ENCODE measurements around the gene ITPR1. TPM values are rescaled to one million over a fixed set of nuclear protein-coding genes. Genes with fewer than 3 reads are reported as not detected.

Gene ITPR1
- total and polyA plus RNA-seq, 2 of the 4 experiments (the other 2 are of a cell fraction): 1.8 to 5.7 TPM

GRCh38 chr3:4839278-4839677, 346.1 kb downstream of the ITPR1 start:
- Histone ChIP-seq H2AFZ (replicated peaks; ENCODE audit: low read length, poor library complexity) (no peak overlapping the region), H3K4me3 (ENCODE audit: insufficient read depth, low read depth, low read length) (no peak overlapping the region), H3K4ac (ENCODE audit: low read depth, low read length) (no peak overlapping the region), H3K9me1 (ENCODE audit: insufficient read depth, low read length) (peaks cover 8% of the 10 kb centered on the region; the same call in 1 of the 2 replicates), H3K56ac (ENCODE audit: extremely low read depth, insufficient read depth, low read length) (no peak overlapping the region), H2AK9ac (replicated peaks; ENCODE audit: low read depth, low read length, poor library complexity) (no peak overlapping the region), H3K18ac (ENCODE audit: low read depth, low read length) (no peak overlapping the region), H4K5ac (ENCODE audit: low read depth, low read length) (no peak overlapping the region; the same call in 1 of the 2 replicates), H3K4me2 (ENCODE audit: low read depth, low read length) (no peak overlapping the region), H2BK20ac (ENCODE audit: low read depth, low read length) (no peak overlapping the region), H3K27me3 (ENCODE audit: control insufficient read depth, insufficient read depth, low read length) (no peaks in the 10 kb centered on the region), H2BK5ac (ENCODE audit: low read depth, low read length, poor library complexity, severe bottlenecking) (no peak overlapping the region), H3K9ac (ENCODE audit: low read depth, low read length) (no peak overlapping the region), H3K79me1 (ENCODE audit: low read depth in 1 of 2, low read length in 2 of 2) (no peaks in the 10 kb centered on the region), H2BK15ac (ENCODE audit: low read depth, low read length) (no peak overlapping the region), H3K23ac (ENCODE audit: low read depth, low read length) (no peak overlapping the region), H4K20me1 (ENCODE audit: insufficient read depth, low read length) (no peaks in the 10 kb centered on the region), H4K91ac (ENCODE audit: insufficient read depth, low read depth, low read length) (no peak overlapping the region), H4K8ac (ENCODE audit: low read depth in 2 of 2, low read length in 2 of 2) (no peak overlapping the region), H3K4me1 (ENCODE audit: control insufficient read depth, insufficient read depth, low read length) (peaks cover 6% of the 10 kb centered on the region), H2AK5ac (ENCODE audit: low read depth, low read length) (no peak overlapping the region), H3K9me3 (ENCODE audit: control insufficient read depth, insufficient read depth, low read length) (no peaks in the 10 kb centered on the region), H3K27ac (ENCODE audit: insufficient read depth, low read length) (no peak overlapping the region), H2BK120ac (ENCODE audit: low read depth, low read length) (no peak overlapping the region), H3K14ac (replicated peaks; ENCODE audit: low read depth, low read length) (no peak overlapping the region), H3K36me3 (ENCODE audit: control insufficient read depth, insufficient read depth, low read length) (no peaks in the 10 kb centered on the region)
- TF ChIP-seq CTCF (conservative IDR thresholded peaks at IDR 0.05; ENCODE audit: low read depth, low read length): no peak
- no peak for TF ChIP-seq USF2 (IDR thresholded peaks at IDR 0.05; ENCODE audit: low read depth, low read length)
- TF ChIP-seq NFE2L2 (IDR thresholded peaks at IDR 0.05; ENCODE audit: low read depth, low read length): no peak
- TF ChIP-seq MAFK (IDR thresholded peaks at IDR 0.05; ENCODE audit: low read depth, low read length): no peak
- TF ChIP-seq RAD21 (IDR thresholded peaks at IDR 0.05; ENCODE audit: low read length): no peak
- no peak for TF ChIP-seq RFX5 (IDR thresholded peaks at IDR 0.05; ENCODE audit: low read depth, low read length)
- no peak for TF ChIP-seq RCOR1 (IDR thresholded peaks at IDR 0.05; ENCODE audit: insufficient replicate concordance, low read length)
- no peak for TF ChIP-seq BHLHE40 (IDR thresholded peaks at IDR 0.05; ENCODE audit: low read depth, low read length)
- TF ChIP-seq FOS (IDR thresholded peaks at IDR 0.05; ENCODE audit: low read depth, low read length): no peak
- no peak for TF ChIP-seq CEBPB (IDR thresholded peaks at IDR 0.05; ENCODE audit: low read depth, low read length)
- TF ChIP-seq POLR2A (IDR thresholded peaks at IDR 0.05; ENCODE audit: low read depth, low read length): no peak
- TF ChIP-seq MAZ (IDR thresholded peaks at IDR 0.05; ENCODE audit: borderline replicate concordance, low read depth, low read length): no peak
- TF ChIP-seq, protein P1, sequence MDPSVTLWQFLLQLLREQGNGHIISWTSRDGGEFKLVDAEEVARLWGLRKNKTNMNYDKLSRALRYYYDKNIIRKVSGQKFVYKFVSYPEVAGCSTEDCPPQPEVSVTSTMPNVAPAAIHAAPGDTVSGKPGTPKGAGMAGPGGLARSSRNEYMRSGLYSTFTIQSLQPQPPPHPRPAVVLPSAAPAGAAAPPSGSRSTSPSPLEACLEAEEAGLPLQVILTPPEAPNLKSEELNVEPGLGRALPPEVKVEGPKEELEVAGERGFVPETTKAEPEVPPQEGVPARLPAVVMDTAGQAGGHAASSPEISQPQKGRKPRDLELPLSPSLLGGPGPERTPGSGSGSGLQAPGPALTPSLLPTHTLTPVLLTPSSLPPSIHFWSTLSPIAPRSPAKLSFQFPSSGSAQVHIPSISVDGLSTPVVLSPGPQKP (IDR thresholded peaks at IDR 0.05; ENCODE audit: borderline replicate concordance, low read depth, low read length): no peak
- BruUV-seq (replicated peaks): no TSS peak
- dilution Hi-C loops (cut with HindIII; ENCODE audit: low sequenced_read_pairs, unreplicated experiment) (no loop called here), in situ Hi-C loops (cut with MboI; ENCODE audit: low sequenced_read_pairs) (loop anchor here (10.0 kb wide), 1 partner anchor 136 kb away; the partner anchor contains the start of gene BHLHE40), intact Hi-C loops (cut with micrococcal nuclease) (no loop called here)
- POLR2A ChIA-PET (ENCODE audit: unreplicated experiment): no interaction called here
- no CpG with 5 or more reads among the region's 3 CpGs for WGBS, 2 experiments (ENCODE audit: extremely low coverage in 2 of 2, insufficient read length in 1 of 2)
- ATAC-seq (ENCODE audit: low read depth) (no peak), DNase-seq (no peak)
- CTCF ChIA-PET: interaction anchor here (0.6 kb wide), 1 partner anchor 233 kb away, joined by 3 read pairs; no protein-coding TSS in a partner anchor
